ENCODE results near the gene PCDH11Y. TPM values are rescaled to one million over a fixed set of nuclear protein-coding genes. Genes with fewer than 3 reads are reported as not detected.
"Not testable (repeated sequence)": the region's sequence is repeated elsewhere in the genome, so short reads cannot be mapped to it uniquely, and the experiment has no call there.

PCDH11Y gene, protein sequence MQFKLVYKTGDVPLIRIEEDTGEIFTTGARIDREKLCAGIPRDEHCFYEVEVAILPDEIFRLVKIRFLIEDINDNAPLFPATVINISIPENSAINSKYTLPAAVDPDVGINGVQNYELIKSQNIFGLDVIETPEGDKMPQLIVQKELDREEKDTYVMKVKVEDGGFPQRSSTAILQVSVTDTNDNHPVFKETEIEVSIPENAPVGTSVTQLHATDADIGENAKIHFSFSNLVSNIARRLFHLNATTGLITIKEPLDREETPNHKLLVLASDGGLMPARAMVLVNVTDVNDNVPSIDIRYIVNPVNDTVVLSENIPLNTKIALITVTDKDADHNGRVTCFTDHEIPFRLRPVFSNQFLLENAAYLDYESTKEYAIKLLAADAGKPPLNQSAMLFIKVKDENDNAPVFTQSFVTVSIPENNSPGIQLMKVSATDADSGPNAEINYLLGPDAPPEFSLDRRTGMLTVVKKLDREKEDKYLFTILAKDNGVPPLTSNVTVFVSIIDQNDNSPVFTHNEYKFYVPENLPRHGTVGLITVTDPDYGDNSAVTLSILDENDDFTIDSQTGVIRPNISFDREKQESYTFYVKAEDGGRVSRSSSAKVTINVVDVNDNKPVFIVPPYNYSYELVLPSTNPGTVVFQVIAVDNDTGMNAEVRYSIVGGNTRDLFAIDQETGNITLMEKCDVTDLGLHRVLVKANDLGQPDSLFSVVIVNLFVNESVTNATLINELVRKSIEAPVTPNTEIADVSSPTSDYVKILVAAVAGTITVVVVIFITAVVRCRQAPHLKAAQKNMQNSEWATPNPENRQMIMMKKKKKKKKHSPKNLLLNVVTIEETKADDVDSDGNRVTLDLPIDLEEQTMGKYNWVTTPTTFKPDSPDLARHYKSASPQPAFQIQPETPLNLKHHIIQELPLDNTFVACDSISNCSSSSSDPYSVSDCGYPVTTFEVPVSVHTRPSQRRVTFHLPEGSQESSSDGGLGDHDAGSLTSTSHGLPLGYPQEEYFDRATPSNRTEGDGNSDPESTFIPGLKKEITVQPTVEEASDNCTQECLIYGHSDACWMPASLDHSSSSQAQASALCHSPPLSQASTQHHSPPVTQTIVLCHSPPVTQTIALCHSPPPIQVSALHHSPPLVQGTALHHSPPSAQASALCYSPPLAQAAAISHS (N-terminal part only)
- total RNA-seq (2021) (11.9 to 20.1 TPM (median 14.4 TPM) in 3 replicates), Bru-seq, nascent RNA (percentile 52 among the genes with signal in this experiment)
- long read RNA-seq, experiment 1, full-length matches to known transcripts, result 1 of 58 reads
- long read RNA-seq, experiment 1, partial matches to known transcripts, result 36 of 58 reads
- long read RNA-seq, experiment 1, other reads (novel, unspliced or antisense), result 21 of 58 reads
- long read RNA-seq, experiment 2, partial matches to known transcripts, result 3 of 16 reads
- long read RNA-seq, experiment 2, other reads (novel, unspliced or antisense), result 13 of 16 reads
- long read RNA-seq, experiment 3, result 0 reads

- ATAC-seq, result peak; percentile 74
- CTCF ChIA-PET, H3K27ac Mint-ChIP-seq, H3K9me3 Mint-ChIP-seq, H3K36me3 Mint-ChIP-seq, POLR2A ChIA-PET: not testable (repeated sequence)
- peaks cover 11% of the 10 kb centered on the region for H3K4me1 Mint-ChIP-seq
- peaks cover 40% of the 10 kb centered on the region for H3K27me3 Mint-ChIP-seq (ENCODE audit: low read depth)
- H3K4me3 Mint-ChIP-seq, result peak within 1 kb of the TSS; percentile 74
- peak; percentile 61 for DNase-seq (ENCODE audit: low spot score)
These were observed at the start of gene PCDH11Y for GRCh38 chrY:5000057-5000456. TSS of gene PCDH11Y (plus strand) at chrY:5000296. CDS start at chrY:5057100, 56,804 bp downstream.

- H3K4me1 Mint-ChIP-seq; ATAC-seq; CTCF ChIA-PET; DNase-seq (ENCODE audit: low spot score); H3K9me3 Mint-ChIP-seq; H3K27ac Mint-ChIP-seq; H3K36me3 Mint-ChIP-seq; H3K27me3 Mint-ChIP-seq (ENCODE audit: low read depth); H3K4me3 Mint-ChIP-seq; POLR2A ChIA-PET: not testable (repeated sequence)
These were observed 32.2 kb upstream of the PCDH11Y start for GRCh38 chrY:4967894-4968293.

DNA sequence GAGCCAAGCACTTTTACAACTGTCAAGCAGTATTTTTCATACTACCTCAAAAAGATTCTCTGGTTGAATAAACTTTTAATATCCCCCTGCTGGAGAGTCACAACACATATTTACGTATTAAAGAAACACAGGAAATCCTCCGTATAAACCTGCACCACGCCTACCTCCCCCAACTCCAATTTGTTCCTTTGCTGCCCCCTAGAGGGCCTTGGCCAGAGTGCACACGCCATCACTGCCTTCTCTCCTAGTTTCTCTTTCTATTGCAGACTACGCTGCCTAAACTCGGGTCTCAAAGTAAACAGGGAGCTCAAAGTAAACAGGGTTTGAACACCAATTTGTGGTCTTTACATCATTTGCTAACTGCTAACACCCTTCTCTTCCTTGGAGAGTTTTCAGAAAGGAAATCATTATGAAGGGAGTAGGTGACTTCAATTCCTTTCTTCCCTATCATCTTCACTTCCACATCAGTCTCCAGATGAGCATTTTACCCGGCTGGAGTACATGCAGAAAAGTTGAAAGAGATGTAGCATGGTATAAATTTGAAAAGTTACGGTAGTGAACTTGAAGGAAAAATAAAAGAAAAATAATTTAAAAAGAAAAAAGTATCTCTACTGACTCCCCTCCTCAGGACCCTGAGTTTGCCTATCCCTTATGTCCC lies 8.2 kb upstream of the PCDH11Y start:
- DNase-seq (ENCODE audit: low spot score); H3K4me3 Mint-ChIP-seq; CTCF ChIA-PET; H3K27ac Mint-ChIP-seq; H3K4me1 Mint-ChIP-seq; POLR2A ChIA-PET; H3K27me3 Mint-ChIP-seq (ENCODE audit: low read depth); H3K9me3 Mint-ChIP-seq; H3K36me3 Mint-ChIP-seq: not testable (repeated sequence)
- peak; percentile 91 for ATAC-seq

DNA sequence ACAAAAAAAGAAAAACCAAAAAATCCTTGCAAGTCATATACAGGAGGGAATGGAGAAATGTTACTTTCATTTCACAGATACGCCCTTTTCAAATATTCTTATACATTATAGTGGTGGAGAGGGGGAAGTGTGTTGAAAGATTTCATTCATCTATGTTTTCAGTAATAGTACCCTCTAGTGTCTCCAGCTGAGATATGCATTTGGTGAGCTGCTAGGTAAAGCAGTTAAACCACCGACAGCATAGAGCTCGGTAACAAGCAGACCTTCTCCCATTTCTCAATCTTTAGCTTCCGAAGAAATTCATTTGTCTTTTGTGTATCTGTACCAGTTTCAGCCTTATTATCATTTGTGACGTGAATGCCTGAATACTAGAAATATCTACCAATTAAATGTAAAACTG lies 5.2 kb upstream of the PCDH11Y start:
- DNase-seq (ENCODE audit: low spot score); POLR2A ChIA-PET; H3K9me3 Mint-ChIP-seq; H3K4me1 Mint-ChIP-seq; CTCF ChIA-PET; H3K36me3 Mint-ChIP-seq; H3K4me3 Mint-ChIP-seq; ATAC-seq; H3K27ac Mint-ChIP-seq; H3K27me3 Mint-ChIP-seq (ENCODE audit: low read depth): not testable (repeated sequence)

DNA sequence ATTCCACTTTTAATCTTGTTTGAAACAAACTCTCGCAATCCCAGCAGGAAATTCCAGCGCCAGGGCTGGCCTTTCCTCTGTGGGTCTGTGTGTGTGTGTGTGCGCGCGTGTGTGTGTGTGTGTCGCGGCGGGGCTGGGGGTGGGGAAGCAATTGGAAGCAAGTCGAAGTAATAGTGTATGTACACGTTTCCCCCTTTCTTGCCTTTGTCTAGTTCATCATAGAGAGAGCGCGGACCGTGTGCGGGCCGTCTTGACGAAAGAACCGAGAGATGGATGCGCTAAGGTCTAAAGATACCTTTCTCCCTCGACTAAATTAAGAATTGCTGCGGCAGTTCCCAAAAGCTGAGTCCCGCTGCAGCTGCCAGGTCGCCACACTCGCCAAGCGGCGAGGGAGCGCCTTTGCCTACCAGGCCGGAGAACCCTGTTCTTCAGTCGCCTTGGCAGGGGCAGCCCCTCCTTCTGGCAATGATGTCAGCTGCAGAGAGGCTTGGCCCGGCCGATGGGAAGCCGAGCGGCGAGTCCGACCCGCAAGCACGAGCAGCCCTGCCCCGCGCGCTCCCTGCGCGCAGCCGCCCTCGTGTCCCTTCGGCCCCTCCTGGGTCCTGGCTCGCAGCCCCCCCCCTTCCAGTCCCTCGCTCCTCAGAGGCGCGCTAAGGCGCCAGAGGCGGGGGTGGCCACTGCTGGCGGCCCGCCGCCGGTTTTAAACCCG lies 2.5 kb downstream of the PCDH11Y start:
- CTCF ChIA-PET; POLR2A ChIA-PET; DNase-seq (ENCODE audit: low spot score); H3K9me3 Mint-ChIP-seq; H3K27ac Mint-ChIP-seq; H3K36me3 Mint-ChIP-seq: not testable (repeated sequence)
- H3K4me1 Mint-ChIP-seq, result peaks cover 19% of the 10 kb centered on the region
- H3K4me3 Mint-ChIP-seq, result peak overlapping the region; percentile 74
- peak; percentile 51 for ATAC-seq
- H3K27me3 Mint-ChIP-seq (ENCODE audit: low read depth), result peaks cover 48% of the 10 kb centered on the region

DNA sequence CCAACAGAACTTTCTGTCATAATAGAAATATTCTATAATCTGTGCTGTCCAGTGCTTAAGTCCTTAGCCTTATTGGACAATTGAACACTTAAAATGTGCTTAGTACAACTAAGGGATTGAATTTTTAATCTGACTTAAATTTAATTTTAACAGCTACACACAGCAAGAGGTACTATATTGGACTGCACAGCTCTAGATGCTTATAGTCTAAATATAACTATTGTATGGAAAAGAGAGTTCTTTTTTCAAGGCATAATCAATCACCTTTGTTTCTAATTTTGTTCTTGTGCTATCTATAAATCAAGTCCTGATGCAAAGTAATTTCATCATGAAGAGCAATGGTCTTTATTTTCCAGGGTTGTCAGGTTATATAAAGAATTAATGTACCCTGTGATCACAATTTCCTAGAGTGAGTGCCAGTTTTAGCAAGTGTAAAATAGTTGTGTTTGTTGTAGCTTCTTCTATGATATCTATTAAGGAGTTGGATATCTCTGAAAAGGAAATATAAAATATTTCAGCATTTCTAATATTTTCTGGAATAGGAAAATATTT lies 39.0 kb downstream of the PCDH11Y start:
- H3K9me3 Mint-ChIP-seq; DNase-seq (ENCODE audit: low spot score); H3K27ac Mint-ChIP-seq; H3K4me3 Mint-ChIP-seq; H3K36me3 Mint-ChIP-seq; POLR2A ChIA-PET; CTCF ChIA-PET; H3K4me1 Mint-ChIP-seq; ATAC-seq; H3K27me3 Mint-ChIP-seq (ENCODE audit: low read depth): not testable (repeated sequence)

DNA sequence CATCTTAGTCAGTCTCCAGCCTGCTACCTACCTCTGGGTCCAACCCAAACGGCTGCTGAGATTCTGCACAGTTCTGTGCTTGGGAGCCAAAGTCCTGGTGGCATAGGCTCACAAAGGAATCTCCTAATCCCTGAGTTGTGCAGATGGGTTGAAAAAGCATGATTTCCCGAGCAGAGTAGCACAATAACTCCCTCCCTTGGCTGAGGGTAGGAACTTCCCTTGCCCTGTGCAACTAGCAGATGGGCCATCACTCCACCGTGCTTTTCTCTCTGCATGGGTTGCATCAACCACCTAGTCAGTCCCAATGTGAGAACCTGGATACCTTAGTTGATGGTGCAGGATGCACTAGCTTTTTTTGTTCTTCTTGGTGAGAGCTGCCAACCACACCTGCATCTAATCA lies 82.9 kb downstream of the PCDH11Y start:
- H3K27ac Mint-ChIP-seq; POLR2A ChIA-PET; CTCF ChIA-PET; H3K27me3 Mint-ChIP-seq (ENCODE audit: low read depth); H3K4me1 Mint-ChIP-seq; H3K9me3 Mint-ChIP-seq; H3K36me3 Mint-ChIP-seq; H3K4me3 Mint-ChIP-seq: not testable (repeated sequence)
- DNase-seq (ENCODE audit: low spot score), result peak; percentile 9
- peak; percentile 95 for ATAC-seq

- CTCF ChIA-PET; H3K27ac Mint-ChIP-seq; ATAC-seq; H3K4me3 Mint-ChIP-seq; H3K27me3 Mint-ChIP-seq (ENCODE audit: low read depth); POLR2A ChIA-PET; H3K4me1 Mint-ChIP-seq; DNase-seq (ENCODE audit: low spot score): not testable (repeated sequence)
- peaks cover 11% of the 10 kb centered on the region for H3K36me3 Mint-ChIP-seq
- peaks cover 12% of the 10 kb centered on the region; the same call in 1 of the 2 replicates for H3K9me3 Mint-ChIP-seq
These were observed 182.9 kb downstream of the PCDH11Y start for GRCh38 chrY:5182998-5183397.

DNA sequence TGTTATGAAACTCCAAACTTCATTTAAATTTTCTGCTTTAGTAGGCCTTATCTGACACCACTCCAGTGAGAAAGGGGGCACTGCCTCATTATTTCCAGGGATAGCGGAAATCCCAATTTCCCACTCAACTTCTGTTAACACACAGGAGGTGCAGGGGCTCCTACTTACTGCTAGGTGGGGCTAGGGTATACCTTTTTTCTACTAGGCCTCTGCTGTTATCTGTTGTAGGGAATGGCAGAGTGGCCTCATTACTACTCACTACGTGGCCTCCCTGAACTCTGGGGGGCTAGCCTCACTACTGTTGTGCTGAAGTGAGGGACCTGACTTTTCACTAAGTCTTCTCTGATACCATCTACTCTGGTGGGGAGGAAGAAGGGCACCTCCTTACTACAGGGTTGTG lies 215.0 kb downstream of the PCDH11Y start:
- POLR2A ChIA-PET; H3K9me3 Mint-ChIP-seq; H3K27ac Mint-ChIP-seq; H3K36me3 Mint-ChIP-seq; H3K4me3 Mint-ChIP-seq; CTCF ChIA-PET; H3K27me3 Mint-ChIP-seq (ENCODE audit: low read depth); H3K4me1 Mint-ChIP-seq: not testable (repeated sequence)
- peak; percentile 98 for ATAC-seq
- peak; percentile 10 for DNase-seq (ENCODE audit: low spot score)

DNA sequence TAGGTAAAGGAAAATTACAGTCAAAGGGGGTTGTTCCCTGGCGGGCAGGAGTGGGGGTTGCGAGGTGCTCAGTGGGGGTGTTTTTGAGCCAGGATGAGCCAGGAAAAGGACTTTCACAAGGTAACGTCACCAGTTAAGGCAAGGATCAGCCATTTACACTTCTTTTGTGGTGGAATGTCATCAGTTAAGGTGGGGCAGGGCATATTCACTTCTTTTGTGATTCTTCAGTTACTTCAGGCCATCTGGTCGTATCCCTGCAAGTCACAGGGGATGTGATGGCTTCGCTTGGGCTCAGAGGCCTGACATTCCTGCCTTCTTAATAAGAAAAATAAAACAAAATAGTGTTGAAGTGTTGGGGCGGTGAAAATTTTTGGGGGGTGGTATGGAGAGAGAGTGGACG lies 324.8 kb downstream of the PCDH11Y start:
- Mint-ChIP-seq H3K4me1 (peaks cover 57% of the 10 kb centered on the region), H3K27ac (peak overlapping the region; percentile 100), H3K4me3 (peak overlapping the region; percentile 89), H3K36me3 (peaks cover 41% of the 10 kb centered on the region)
- H3K9me3 Mint-ChIP-seq; CTCF ChIA-PET; ATAC-seq; POLR2A ChIA-PET; H3K27me3 Mint-ChIP-seq (ENCODE audit: low read depth): not testable (repeated sequence)
- peak; percentile 41 for DNase-seq (ENCODE audit: low spot score)

GRCh38 chrY:5342220-5342619 lies 342.1 kb downstream of the PCDH11Y start:
- H3K4me3 Mint-ChIP-seq; H3K27me3 Mint-ChIP-seq (ENCODE audit: low read depth); H3K36me3 Mint-ChIP-seq; CTCF ChIA-PET; DNase-seq (ENCODE audit: low spot score); POLR2A ChIA-PET; H3K27ac Mint-ChIP-seq; ATAC-seq; H3K9me3 Mint-ChIP-seq; H3K4me1 Mint-ChIP-seq: not testable (repeated sequence)
